ENCODE data around the gene HPCAL1.

DNA sequence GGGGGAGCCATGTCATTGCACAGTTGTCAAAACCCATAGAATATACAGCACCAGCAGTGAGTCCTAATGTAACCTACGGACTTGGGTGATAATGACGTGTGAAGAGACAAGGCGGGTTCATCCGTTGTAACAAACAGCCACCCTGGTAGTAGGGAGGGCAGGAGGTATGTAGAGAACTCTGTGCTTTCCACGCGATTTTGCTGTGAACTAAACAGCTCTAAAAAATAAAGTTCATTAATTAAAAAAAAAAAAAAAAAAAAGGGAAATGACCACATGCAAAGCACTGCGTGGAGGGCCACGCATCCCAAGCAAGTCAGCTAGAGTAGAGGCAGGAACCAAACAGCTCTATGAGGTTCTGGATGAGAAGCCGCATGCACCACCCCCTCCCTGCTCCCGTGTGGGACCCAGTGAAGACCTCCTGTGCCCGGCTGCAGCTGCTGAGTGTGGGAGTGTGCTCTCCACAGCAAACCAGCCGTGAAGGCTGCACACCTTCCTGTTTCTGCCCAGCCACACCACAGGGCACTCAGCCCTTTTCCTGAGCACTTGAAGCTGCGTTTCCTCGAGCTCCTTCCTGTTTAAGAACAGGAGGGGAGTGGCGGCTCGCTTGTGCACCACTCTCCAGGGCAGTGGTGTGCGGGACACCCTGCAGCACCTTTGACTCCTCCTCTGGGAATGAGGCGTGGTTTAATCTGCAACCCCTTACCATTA, 79.8 kb downstream of the HPCAL1 start:
- no peak for TF ChIP-seq POLR2A (IDR thresholded peaks at IDR 0.05)
- TF ChIP-seq, protein P1, sequence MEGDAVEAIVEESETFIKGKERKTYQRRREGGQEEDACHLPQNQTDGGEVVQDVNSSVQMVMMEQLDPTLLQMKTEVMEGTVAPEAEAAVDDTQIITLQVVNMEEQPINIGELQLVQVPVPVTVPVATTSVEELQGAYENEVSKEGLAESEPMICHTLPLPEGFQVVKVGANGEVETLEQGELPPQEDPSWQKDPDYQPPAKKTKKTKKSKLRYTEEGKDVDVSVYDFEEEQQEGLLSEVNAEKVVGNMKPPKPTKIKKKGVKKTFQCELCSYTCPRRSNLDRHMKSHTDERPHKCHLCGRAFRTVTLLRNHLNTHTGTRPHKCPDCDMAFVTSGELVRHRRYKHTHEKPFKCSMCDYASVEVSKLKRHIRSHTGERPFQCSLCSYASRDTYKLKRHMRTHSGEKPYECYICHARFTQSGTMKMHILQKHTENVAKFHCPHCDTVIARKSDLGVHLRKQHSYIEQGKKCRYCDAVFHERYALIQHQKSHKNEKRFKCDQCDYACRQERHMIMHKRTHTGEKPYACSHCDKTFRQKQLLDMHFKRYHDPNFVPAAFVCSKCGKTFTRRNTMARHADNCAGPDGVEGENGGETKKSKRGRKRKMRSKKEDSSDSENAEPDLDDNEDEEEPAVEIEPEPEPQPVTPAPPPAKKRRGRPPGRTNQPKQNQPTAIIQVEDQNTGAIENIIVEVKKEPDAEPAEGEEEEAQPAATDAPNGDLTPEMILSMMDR (IDR thresholded peaks at IDR 0.05): no peak

Data from adrenal gland (tissue), 5 donors.